GM23338 (cell line): ENCODE data around the gene BOD1. TPM values are rescaled to one million over a fixed set of nuclear protein-coding genes. Genes with fewer than 3 reads are reported as not detected.

ENCODE experiments used
- ATAC-seq: fragments of 200-7000 bp; cut with Tn5 transposase; 3 replicates; pipeline ENCODE4 v1.9.1; 2020
- DNase-seq: peaks from one replicate; pipeline ENCODE4 v3.0.0-alpha.2; 2015; ENCODE audit warnings: low spot score
- H2AFZ ChIP-seq: fragments of 200-600 bp; sonication (generic); 2 replicates; pipeline ENCODE4 v1.8.0; 2016; ENCODE audit warnings: antibody characterized with exemption, mild to moderate bottlenecking, moderate library complexity
- H3F3A ChIP-seq: fragments of 200-600 bp; sonication (generic); replicated peaks from 2 replicates; pipeline ENCODE4 v1.8.0; 2017; ENCODE audit warnings: antibody characterized with exemption, mixed run types, low read depth
- H3K27ac ChIP-seq: fragments of 200-600 bp; sonication (generic); 2 replicates; pipeline ENCODE4 v1.6.1; 2016; ENCODE audit warnings: low read depth
- H3K27me3 ChIP-seq: fragments of 200-600 bp; sonication (generic); 2 replicates; pipeline ENCODE4 v1.8.0; 2016; ENCODE audit warnings: mild to moderate bottlenecking, mixed run types, moderate library complexity; ENCODE audit not compliant: insufficient read depth
- H3K36me3 ChIP-seq: fragments of 200-600 bp; sonication (generic); 2 replicates; pipeline ENCODE4 v1.8.0; 2016; ENCODE audit warnings: mild to moderate bottlenecking; ENCODE audit not compliant: insufficient read depth
- H3K4me1 ChIP-seq: fragments of 200-600 bp; sonication (generic); 2 replicates; pipeline ENCODE4 v1.8.0; 2016; ENCODE audit warnings: mild to moderate bottlenecking, moderate library complexity; ENCODE audit not compliant: insufficient read depth
- H3K4me2 ChIP-seq: fragments of 200-600 bp; sonication (generic); 2 replicates; pipeline ENCODE4 v1.7.1; 2017; ENCODE audit warnings: mixed run types
- H3K4me3 ChIP-seq: fragments of 200-600 bp; sonication (generic); 2 replicates; pipeline ENCODE4 v1.6.1; 2016; ENCODE audit warnings: mixed run types
- H3K79me2 ChIP-seq: fragments of 200-600 bp; sonication (generic); replicated peaks from 2 replicates; pipeline ENCODE4 v1.8.0; 2017; ENCODE audit warnings: mild to moderate bottlenecking; ENCODE audit not compliant: insufficient read depth
- H3K9me2 ChIP-seq: fragments of 200-600 bp; sonication (generic); 2 replicates; pipeline ENCODE4 v1.8.0; 2017; ENCODE audit not compliant: insufficient read depth
- H4K20me1 ChIP-seq: fragments of 200-600 bp; sonication (generic); replicated peaks from 2 replicates; pipeline ENCODE4 v1.8.0; 2017; ENCODE audit warnings: mild to moderate bottlenecking; ENCODE audit not compliant: insufficient read depth
- H3K27ac Mint-ChIP-seq: 2 replicates; pipeline ENCODE4 v1.8.0; 2020; ENCODE audit warnings: inconsistent platforms, mild to moderate bottlenecking, moderate library complexity, mixed read lengths
- H3K27me3 Mint-ChIP-seq: 3 replicates; pipeline ENCODE4 v1.8.0; 2022; ENCODE audit warnings: low read depth, mild to moderate bottlenecking, moderate library complexity, mixed read lengths, inconsistent platforms; ENCODE audit not compliant: insufficient read depth, poor library complexity
- H3K36me3 Mint-ChIP-seq: 3 replicates; pipeline ENCODE4 v1.8.0; 2021; ENCODE audit warnings: low read depth, mild to moderate bottlenecking, inconsistent platforms, moderate library complexity, mixed read lengths
- H3K4me1 Mint-ChIP-seq: 3 replicates; pipeline ENCODE4 v1.8.0; 2020; ENCODE audit warnings: mild to moderate bottlenecking, inconsistent platforms, mixed read lengths
- H3K4me3 Mint-ChIP-seq: 3 replicates; pipeline ENCODE4 v1.8.0; 2021; ENCODE audit warnings: moderate library complexity, mild to moderate bottlenecking, inconsistent platforms, mixed read lengths
- H3K9me3 Mint-ChIP-seq: 3 replicates; pipeline ENCODE4 v1.8.0; 2020; ENCODE audit warnings: moderate library complexity, mild to moderate bottlenecking, inconsistent platforms, mixed read lengths
- CREB1 ChIP-seq: fragments of 250-450 bp; sonication (Bioruptor Pico); IDR thresholded peaks from 2 replicates; pipeline ENCODE4 v1.5.0; 2020; ENCODE audit warnings: low read depth, mild to moderate bottlenecking, moderate library complexity
- CTCF ChIP-seq, 2 experiments: fragments of 200-600 bp in 1 of 2; sonication (generic) in 1 of 2; conservative IDR thresholded peaks; 2 replicates each; pipeline versions ENCODE4 v1.5.1 to v1.6.1; 2016 to 2017; ENCODE audit warnings: antibody characterized with exemption in 2 of 2, low read depth in 2 of 2, mild to moderate bottlenecking in 2 of 2, moderate library complexity in 1 of 2
- EZH2 ChIP-seq: fragments of 200-600 bp; sonication (generic); IDR thresholded peaks from one replicate; pipeline ENCODE4 v1.8.0; 2017; ENCODE audit warnings: antibody characterized with exemption, mild to moderate bottlenecking, low read depth; ENCODE audit not compliant: unreplicated experiment
- EZH2phosphoT487 ChIP-seq: fragments of 200-600 bp; sonication (generic); IDR thresholded peaks from one replicate; pipeline ENCODE4 v1.8.1; 2018; ENCODE audit warnings: antibody characterized with exemption; ENCODE audit not compliant: unreplicated experiment
- JUNB ChIP-seq: IDR thresholded peaks from one replicate; pipeline ENCODE4 v1.6.1; 2016; ENCODE audit warnings: antibody characterized with exemption; ENCODE audit not compliant: unreplicated experiment
- NANOG ChIP-seq: IDR thresholded peaks from 2 replicates; pipeline ENCODE4 v1.6.1; 2016; ENCODE audit warnings: antibody characterized with exemption, borderline replicate concordance
- POLR2AphosphoS5 ChIP-seq: IDR thresholded peaks from 2 replicates; pipeline ENCODE4 v1.6.1; 2016; ENCODE audit warnings: antibody characterized with exemption, low read depth
- STAT1 ChIP-seq: IDR thresholded peaks from one replicate; pipeline ENCODE4 v1.6.1; 2016; ENCODE audit warnings: antibody characterized with exemption; ENCODE audit not compliant: unreplicated experiment
- ZNF114 ChIP-seq: fragments of 250-450 bp; sonication (Bioruptor Pico); IDR thresholded peaks from 2 replicates; pipeline ENCODE4 v1.5.0; 2020; ENCODE audit warnings: mild to moderate bottlenecking, moderate library complexity
- ZNF462 ChIP-seq: fragments of 250-450 bp; sonication (Bioruptor Pico); IDR thresholded peaks from 2 replicates; pipeline ENCODE4 v1.5.0; 2020; ENCODE audit warnings: mild to moderate bottlenecking, moderate library complexity
- polyA plus RNA-seq: library from polyadenylated mRNA; unstranded; fragments of >200 nt; fragmentation: Nextera tagmentation; extraction: Ambion mirVana; gene quantifications from 2 replicates; pipeline ENCODE4 v1.2.1, GENCODE V29; 2016
- total RNA-seq: library from RNA; depleted of rRNA; stranded (reverse); fragments of >200 nt; shearing (Covaris generic); gene quantifications from 2 replicates; pipeline ENCODE4 v1.2.3, GENCODE V29; 2014
- TF ChIP-seq, protein P1 (sequence below): IDR thresholded peaks from 2 replicates; pipeline ENCODE4 v1.6.1; 2016; ENCODE audit warnings: antibody characterized with exemption
- TF ChIP-seq, protein P2 (sequence below): IDR thresholded peaks from one replicate; pipeline ENCODE4 v1.6.1; 2018; ENCODE audit warnings: antibody characterized with exemption; ENCODE audit not compliant: unreplicated experiment

Gene BOD1
- total and polyA plus RNA-seq, 2 experiments from 2014 or later, result 94.7 to 141 TPM

DNA sequence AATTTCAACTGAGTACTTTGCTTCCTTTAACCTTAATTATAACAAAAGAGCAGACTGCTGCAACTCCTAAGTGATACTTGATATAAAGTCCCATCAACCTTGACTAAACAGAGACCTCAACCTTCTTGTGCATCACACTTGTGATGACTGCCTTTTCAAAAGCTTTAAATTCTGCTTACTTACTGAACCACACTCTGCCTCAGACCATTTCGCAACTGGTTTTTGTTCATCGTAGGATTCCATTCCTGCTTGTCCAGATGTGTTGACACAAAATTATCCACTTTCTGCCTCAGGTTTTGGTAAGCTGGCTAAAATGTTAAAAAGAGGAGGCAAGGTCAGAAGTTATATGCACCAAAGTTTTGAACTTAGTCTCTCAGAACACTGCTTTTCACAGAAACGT is 3.5 kb downstream of the BOD1 start (continued):
- no peak for TF ChIP-seq CTCF (conservative IDR thresholded peaks at IDR 0.05; ENCODE audit: low read depth in 2 of 2)
- TF ChIP-seq EZH2, result no peak

GRCh38 chr5:173611706-173612105 is 4.7 kb downstream of the BOD1 start:
- Histone ChIP-seq H3F3A (no peaks in the 10 kb centered on the region), H3K4me3 (no peak overlapping the region), H3K4me1 (peaks cover 22% of the 10 kb centered on the region), H3K79me2 (peaks cover 90% of the 10 kb centered on the region), H4K20me1 (peaks cover 63% of the 10 kb centered on the region), H2AFZ (no peak overlapping the region), H3K27me3 (no peaks in the 10 kb centered on the region), H3K36me3 (peaks cover 55% of the 10 kb centered on the region), H3K27ac (no peak overlapping the region), H3K9me2 (no peaks in the 10 kb centered on the region), H3K4me2 (no peak overlapping the region)
- no peak for DNase-seq
- peaks cover 2% of the 10 kb centered on the region for H3K27me3 Mint-ChIP-seq
- no peak for ATAC-seq
- peak overlapping the region; percentile 62; the same call in 1 of the 2 replicates for H3K27ac Mint-ChIP-seq
- peaks cover 67% of the 10 kb centered on the region for H3K36me3 Mint-ChIP-seq
- H3K9me3 Mint-ChIP-seq, result no peaks in the 10 kb centered on the region
- TF ChIP-seq JUNB (no peak), EZH2 (no peak), EZH2phosphoT487 (no peak), NANOG (no peak), POLR2AphosphoS5 (no peak), CREB1 (CRISPR knock-in tag) (no peak), STAT1 (no peak), ZNF462 (CRISPR knock-in tag) (no peak), ZNF114 (CRISPR knock-in tag) (no peak)
- TF ChIP-seq, protein P1, sequence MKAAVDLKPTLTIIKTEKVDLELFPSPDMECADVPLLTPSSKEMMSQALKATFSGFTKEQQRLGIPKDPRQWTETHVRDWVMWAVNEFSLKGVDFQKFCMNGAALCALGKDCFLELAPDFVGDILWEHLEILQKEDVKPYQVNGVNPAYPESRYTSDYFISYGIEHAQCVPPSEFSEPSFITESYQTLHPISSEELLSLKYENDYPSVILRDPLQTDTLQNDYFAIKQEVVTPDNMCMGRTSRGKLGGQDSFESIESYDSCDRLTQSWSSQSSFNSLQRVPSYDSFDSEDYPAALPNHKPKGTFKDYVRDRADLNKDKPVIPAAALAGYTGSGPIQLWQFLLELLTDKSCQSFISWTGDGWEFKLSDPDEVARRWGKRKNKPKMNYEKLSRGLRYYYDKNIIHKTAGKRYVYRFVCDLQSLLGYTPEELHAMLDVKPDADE, result no peak
- TF ChIP-seq, protein P2, sequence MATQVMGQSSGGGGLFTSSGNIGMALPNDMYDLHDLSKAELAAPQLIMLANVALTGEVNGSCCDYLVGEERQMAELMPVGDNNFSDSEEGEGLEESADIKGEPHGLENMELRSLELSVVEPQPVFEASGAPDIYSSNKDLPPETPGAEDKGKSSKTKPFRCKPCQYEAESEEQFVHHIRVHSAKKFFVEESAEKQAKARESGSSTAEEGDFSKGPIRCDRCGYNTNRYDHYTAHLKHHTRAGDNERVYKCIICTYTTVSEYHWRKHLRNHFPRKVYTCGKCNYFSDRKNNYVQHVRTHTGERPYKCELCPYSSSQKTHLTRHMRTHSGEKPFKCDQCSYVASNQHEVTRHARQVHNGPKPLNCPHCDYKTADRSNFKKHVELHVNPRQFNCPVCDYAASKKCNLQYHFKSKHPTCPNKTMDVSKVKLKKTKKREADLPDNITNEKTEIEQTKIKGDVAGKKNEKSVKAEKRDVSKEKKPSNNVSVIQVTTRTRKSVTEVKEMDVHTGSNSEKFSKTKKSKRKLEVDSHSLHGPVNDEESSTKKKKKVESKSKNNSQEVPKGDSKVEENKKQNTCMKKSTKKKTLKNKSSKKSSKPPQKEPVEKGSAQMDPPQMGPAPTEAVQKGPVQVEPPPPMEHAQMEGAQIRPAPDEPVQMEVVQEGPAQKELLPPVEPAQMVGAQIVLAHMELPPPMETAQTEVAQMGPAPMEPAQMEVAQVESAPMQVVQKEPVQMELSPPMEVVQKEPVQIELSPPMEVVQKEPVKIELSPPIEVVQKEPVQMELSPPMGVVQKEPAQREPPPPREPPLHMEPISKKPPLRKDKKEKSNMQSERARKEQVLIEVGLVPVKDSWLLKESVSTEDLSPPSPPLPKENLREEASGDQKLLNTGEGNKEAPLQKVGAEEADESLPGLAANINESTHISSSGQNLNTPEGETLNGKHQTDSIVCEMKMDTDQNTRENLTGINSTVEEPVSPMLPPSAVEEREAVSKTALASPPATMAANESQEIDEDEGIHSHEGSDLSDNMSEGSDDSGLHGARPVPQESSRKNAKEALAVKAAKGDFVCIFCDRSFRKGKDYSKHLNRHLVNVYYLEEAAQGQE, result no peak
- H3K4me3 Mint-ChIP-seq, result no peak overlapping the region
- H3K4me1 Mint-ChIP-seq, result peaks cover 40% of the 10 kb centered on the region
